GM23248 (cell line): ENCODE results near the gene ANKRD16.

Experiments used
- EZH2 ChIP-seq: fragments of 200-600 bp; sonication (generic); IDR thresholded peaks from 2 replicates; pipeline ENCODE4 v1.6.1; 2018; ENCODE audit warnings: antibody characterized with exemption, mild to moderate bottlenecking; ENCODE audit not compliant: insufficient read depth, poor library complexity, severe bottlenecking
- EZH2phosphoT487 ChIP-seq: fragments of 200-600 bp; sonication (generic); IDR thresholded peaks from 2 replicates; pipeline ENCODE4 v1.6.1; 2018; ENCODE audit warnings: antibody characterized with exemption, moderate library complexity, mild to moderate bottlenecking, low read depth; ENCODE audit not compliant: insufficient read depth

GRCh38 chr10:5890452-5890915, 791 bp upstream of the ANKRD16 start:
- no peak for TF ChIP-seq EZH2
- no peak for TF ChIP-seq EZH2phosphoT487
